Activated CD8-positive, alpha-beta memory T cell treated with anti-CD3 and anti-CD28 coated beads for 24 hours (primary cell): ENCODE measurements around the gene TFIP11.

Source experiments
- DNase-seq: peaks from one replicate; pipeline ENCODE4 v3.0.0-alpha.2; 2020

The TFIP11 gene

GRCh38 chr22:26512149-26512793, at the start of gene TFIP11:
TSS of gene TFIP11 (minus strand) at chr22:26512473. CDS start at chr22:26510272, 2,201 bp downstream.
- DNase-seq = peak; percentile 97

- DNase-seq = no peak
These were observed 49.6 kb upstream of the TFIP11 start for GRCh38 chr22:26561756-26562417.

- no peak for DNase-seq
These were observed 47.8 kb upstream of the TFIP11 start for GRCh38 chr22:26559961-26560575.

- DNase-seq = no peak
These were observed 46.1 kb upstream of the TFIP11 start for GRCh38 chr22:26558248-26558895.

- no peak for DNase-seq
These were observed 44.6 kb upstream of the TFIP11 start for GRCh38 chr22:26556904-26557303.

- DNase-seq = no peak
These were observed 43.2 kb upstream of the TFIP11 start for GRCh38 chr22:26555478-26555877.

- DNase-seq = no peak
These were observed 42.7 kb upstream of the TFIP11 start for GRCh38 chr22:26554956-26555355.

- DNase-seq = no peak
These were observed 40.9 kb upstream of the TFIP11 start for GRCh38 chr22:26553056-26553752.

- DNase-seq = no peak
These were observed 40.2 kb upstream of the TFIP11 start for GRCh38 chr22:26552466-26552865.

- no peak for DNase-seq
These were observed 39.3 kb upstream of the TFIP11 start for GRCh38 chr22:26551568-26551967.

GRCh38 chr22:26550498-26551033, 38.3 kb upstream of the TFIP11 start:
- no peak for DNase-seq

GRCh38 chr22:26549902-26550497, 37.7 kb upstream of the TFIP11 start:
- no peak for DNase-seq

- DNase-seq = no peak
These were observed 36.7 kb upstream of the TFIP11 start for GRCh38 chr22:26548984-26549383.

- DNase-seq = no peak
These were observed 36.0 kb upstream of the TFIP11 start for GRCh38 chr22:26548303-26548702.

GRCh38 chr22:26547837-26548236, 35.6 kb upstream of the TFIP11 start:
- DNase-seq = no peak

- peak; percentile 73 for DNase-seq
These were observed 35.2 kb upstream of the TFIP11 start for GRCh38 chr22:26547426-26547825.

GRCh38 chr22:26546282-26546681, 34.0 kb upstream of the TFIP11 start:
- no peak for DNase-seq

- DNase-seq = no peak
These were observed 33.6 kb upstream of the TFIP11 start for GRCh38 chr22:26545827-26546226.

GRCh38 chr22:26545385-26545784, 33.1 kb upstream of the TFIP11 start:
- no peak for DNase-seq

GRCh38 chr22:26544489-26544888, 32.2 kb upstream of the TFIP11 start:
- DNase-seq = no peak

GRCh38 chr22:26542831-26543230, 30.6 kb upstream of the TFIP11 start:
- DNase-seq = no peak

- no peak for DNase-seq
These were observed 29.0 kb upstream of the TFIP11 start for GRCh38 chr22:26541167-26541819.
